GM19372 (cell line): Measurements from ENCODE around the gene BCL2L1.
"Not testable (repeated sequence)": the region's sequence is repeated elsewhere in the genome, so short reads cannot be mapped to it uniquely, and the experiment has no call there.

Experiments used
- ATAC-seq: cut with Tn5 transposase; IDR thresholded peaks from one replicate; pipeline ENCODE4 v1.9.1; 2021; ENCODE audit warnings: mild to moderate bottlenecking, low read depth, moderate library complexity; ENCODE audit not compliant: unreplicated experiment

The BCL2L1 gene

GRCh38 chr20:31677553-31678260 lies 45.0 kb downstream of the BCL2L1 start:
- ATAC-seq: no peak

- no peak for ATAC-seq
Measured at GRCh38 chr20:31676609-31676989, 46.1 kb downstream of the BCL2L1 start.

GRCh38 chr20:31675828-31676608 lies 46.6 kb downstream of the BCL2L1 start:
- no peak for ATAC-seq

- ATAC-seq: no peak
Measured at GRCh38 chr20:31674895-31675827, 47.5 kb downstream of the BCL2L1 start.

GRCh38 chr20:31673943-31674463 lies 48.7 kb downstream of the BCL2L1 start:
- no peak for ATAC-seq

GRCh38 chr20:31673435-31673834 lies 49.2 kb downstream of the BCL2L1 start:
- ATAC-seq: no peak

GRCh38 chr20:31671324-31671723 lies 51.3 kb downstream of the BCL2L1 start:
- ATAC-seq: no peak

- ATAC-seq: no peak
Measured at GRCh38 chr20:31670371-31671228, 52.1 kb downstream of the BCL2L1 start.

GRCh38 chr20:31669876-31670275 lies 52.8 kb downstream of the BCL2L1 start:
- ATAC-seq: no peak

GRCh38 chr20:31668944-31669343 lies 53.7 kb downstream of the BCL2L1 start:
- ATAC-seq: not testable (repeated sequence)

GRCh38 chr20:31667315-31668285 lies 55.1 kb downstream of the BCL2L1 start:
- ATAC-seq: no peak

GRCh38 chr20:31666258-31667042 lies 56.2 kb downstream of the BCL2L1 start:
- no peak for ATAC-seq

GRCh38 chr20:31665753-31666152 lies 56.9 kb downstream of the BCL2L1 start:
- ATAC-seq: no peak

- ATAC-seq: no peak
Measured at GRCh38 chr20:31664696-31665354, 57.8 kb downstream of the BCL2L1 start.

- ATAC-seq: no peak
Measured at GRCh38 chr20:31663838-31664695, 58.6 kb downstream of the BCL2L1 start.

GRCh38 chr20:31663524-31663837 lies 59.2 kb downstream of the BCL2L1 start:
- ATAC-seq: no peak
